HCT116 (cell line): Measurements from ENCODE around the gene SHMT1. TPM values are rescaled to one million over a fixed set of nuclear protein-coding genes. Genes with fewer than 3 reads are reported as not detected.
"Not testable (repeated sequence)": the region's sequence is repeated elsewhere in the genome, so short reads cannot be mapped to it uniquely, and the experiment has no call there.

Experiments used
- ATAC-seq: fragments of 200-7000 bp; cut with Tn5 transposase; 2 replicates; pipeline ENCODE4 v1.9.1; 2020; ENCODE audit warnings: mild to moderate bottlenecking, moderate library complexity
- BruUV-seq: library from RNA; stranded (reverse); fragments of 400-500 nt; replicated peaks from 2 replicates; lab custom pipeline; 2021; lab: Mats Ljungman, UMichigan
- CTCF ChIA-PET: fragments of 300-600 bp; sonication (Branson Sonifier 250); formaldehyde crosslinking; loops from one replicate; lab custom pipeline; 2021; ENCODE audit warnings: antibody characterized with exemption; lab: Charles Lee
- POLR2A ChIA-PET: fragments of 300-600, 350-600 bp; sonication (Branson Sonifier 250); formaldehyde crosslinking; loops from one replicate; lab custom pipeline; 2021; ENCODE audit warnings: antibody characterized with exemption; lab: Charles Lee
- RAD21 ChIA-PET, 2 experiments: fragments of 300-600 bp; sonication (Branson Sonifier 250); formaldehyde crosslinking; loops; one replicate each; lab custom pipeline; 2023; ENCODE audit warnings: low total read pairs in 2 of 2; ENCODE audit not compliant: uncharacterized antibody in 2 of 2, unreplicated experiment in 2 of 2, low non-redundant PET in 1 of 2; lab: Charles Lee
- DNase-seq: peaks from one replicate; pipeline ENCODE4 v3.0.0-alpha.2; 2010; ENCODE audit warnings: low read depth, low spot score
- H2AFZ ChIP-seq: fragments of 200-600 bp; shearing (Covaris generic), sonication (generic); 2 replicates; pipeline ENCODE4 v1.6.1; 2017; ENCODE audit warnings: low read depth, mixed run types, mixed read lengths, antibody characterized with exemption, low read length; ENCODE audit not compliant: poor library complexity, severe bottlenecking
- H3K27ac ChIP-seq: 2 replicates; pipeline ENCODE4 v1.5.1; 2012; ENCODE audit warnings: low read depth, low read length
- H3K27me3 ChIP-seq: fragments of 200-600 bp; sonication (generic); 2 replicates; pipeline ENCODE4 v1.6.1; 2016; ENCODE audit warnings: mixed run types, low read length, mixed read lengths; ENCODE audit not compliant: insufficient read depth
- H3K36me3 ChIP-seq, 2 experiments: fragments of 200-500 bp in 1 of 2; fragments of 200-600 bp in 1 of 2; sonication (Bioruptor generic) in 1 of 2; sonication (generic) in 1 of 2; 2 replicates each; pipeline versions ENCODE4 v1.5.1 to v1.6.1; 2014 to 2016; ENCODE audit warnings: low read length in 2 of 2, inconsistent platforms in 1 of 2, mixed read lengths in 1 of 2, mixed run types in 1 of 2; ENCODE audit not compliant: insufficient read depth in 2 of 2, control insufficient read depth in 1 of 2
- H3K4me1 ChIP-seq, 2 experiments: fragments of 200-600 bp in 1 of 2; sonication (generic) in 1 of 2; 2 replicates each; pipeline versions ENCODE4 v1.5.1 to v1.6.1; 2012 to 2017; ENCODE audit warnings: low read length in 2 of 2, inconsistent platforms in 1 of 2, mild to moderate bottlenecking in 1 of 2, mixed read lengths in 1 of 2, mixed run types in 1 of 2, moderate library complexity in 1 of 2; ENCODE audit not compliant: insufficient read depth in 2 of 2, control insufficient read depth in 1 of 2
- H3K4me2 ChIP-seq: fragments of 200-600 bp; sonication (generic); 2 replicates; pipeline ENCODE4 v1.6.1; 2017; ENCODE audit warnings: mixed run types, low read length, mixed read lengths
- H3K4me3 ChIP-seq, 2 experiments: fragments of 200-600 bp in 1 of 2; sonication (generic) in 1 of 2; replicated peaks in 1 of 2; 2 replicates each; pipeline ENCODE4 v1.5.1; 2011 to 2016; ENCODE audit warnings: low read length in 2 of 2, control low read depth in 1 of 2, low read depth in 1 of 2, mild to moderate bottlenecking in 1 of 2, mixed read lengths in 1 of 2, mixed run types in 1 of 2
- H3K79me2 ChIP-seq: fragments of 200-600 bp; sonication (generic); 2 replicates; pipeline ENCODE4 v1.6.1; 2017; ENCODE audit warnings: mild to moderate bottlenecking, mixed run types, low read length, moderate library complexity, mixed read lengths; ENCODE audit not compliant: insufficient read depth
- H3K9ac ChIP-seq: fragments of 200-600 bp; sonication (generic); 2 replicates; pipeline ENCODE4 v1.6.1; 2016; ENCODE audit warnings: low read length, mixed read lengths
- H3K9me2 ChIP-seq: fragments of 200-600 bp; sonication (generic), shearing (Covaris generic); 2 replicates; pipeline ENCODE4 v1.6.1; 2017; ENCODE audit warnings: mixed run types, mild to moderate bottlenecking, moderate library complexity; ENCODE audit not compliant: insufficient read depth
- H3K9me3 ChIP-seq, 2 experiments: fragments of 200-500 bp in 1 of 2; fragments of 200-600 bp in 1 of 2; sonication (Bioruptor generic) in 1 of 2; sonication (generic) in 1 of 2; 2 replicates each; pipeline ENCODE4 v1.6.1; 2014 to 2017; ENCODE audit warnings: low read length in 2 of 2, mixed read lengths in 2 of 2, inconsistent platforms in 1 of 2, low read depth in 1 of 2, mild to moderate bottlenecking in 1 of 2, mixed run types in 1 of 2, moderate library complexity in 1 of 2; ENCODE audit not compliant: control insufficient read depth in 1 of 2, insufficient read depth in 1 of 2
- H4K20me1 ChIP-seq: fragments of 200-600 bp; sonication (generic), shearing (Covaris generic); 2 replicates; pipeline ENCODE4 v1.6.1; 2017; ENCODE audit warnings: mixed run types, mild to moderate bottlenecking, moderate library complexity; ENCODE audit not compliant: insufficient read depth
- intact Hi-C: fragments of 100-400 bp; cut with micrococcal nuclease; formaldehyde crosslinking; loops from 2 replicates; pipeline ENCODE4 v1.10.0; 2022
- total RNA-seq: library from RNA; stranded (reverse); gene quantifications from one replicate; pipeline ENCODE4 v1.2.1, GENCODE V29; 2021; ENCODE audit not compliant: unreplicated experiment

The SHMT1 gene
- total RNA-seq, 1 experiment from 2014 or later: 46.5 TPM

- H3K9me3 ChIP-seq, intact Hi-C loops, H3K9me2 ChIP-seq, ATAC-seq, H4K20me1 ChIP-seq, CTCF ChIA-PET, POLR2A ChIA-PET, H3K79me2 ChIP-seq, H3K27me3 ChIP-seq, H3K4me1 ChIP-seq, H2AFZ ChIP-seq, H3K9ac ChIP-seq, DNase-seq, H3K4me2 ChIP-seq, H3K27ac ChIP-seq, RAD21 ChIA-PET, BruUV-seq, H3K36me3 ChIP-seq, H3K4me3 ChIP-seq: not testable (repeated sequence)
Measured at GRCh38 chr17:18409321-18409720, 46.0 kb upstream of the SHMT1 start.

- CTCF ChIA-PET, ATAC-seq: not testable (repeated sequence)
Measured at GRCh38 chr17:18408906-18409305, 45.6 kb upstream of the SHMT1 start.

DNA sequence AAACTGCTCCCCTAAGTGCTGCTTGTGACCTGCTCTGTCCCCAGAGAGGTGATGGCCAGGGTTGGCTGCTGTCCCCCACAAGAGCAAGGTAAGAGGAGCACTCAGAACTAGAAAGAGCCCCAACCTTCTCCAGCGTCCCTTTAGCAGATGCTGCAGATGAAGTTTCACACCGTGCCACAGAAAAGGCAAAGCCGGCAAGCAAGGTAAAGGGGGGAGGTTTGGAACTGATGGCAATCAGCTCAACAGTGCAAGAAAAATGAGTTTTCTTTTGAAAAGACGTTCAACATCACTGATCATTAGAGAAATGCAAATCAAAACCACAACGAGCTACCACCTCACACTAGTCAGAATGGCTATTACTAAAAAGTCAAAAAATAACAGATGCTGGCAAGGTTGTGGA, 40.3 kb upstream of the SHMT1 start:
- H3K36me3 ChIP-seq, H3K27ac ChIP-seq, CTCF ChIA-PET, H3K4me2 ChIP-seq, intact Hi-C loops, ATAC-seq, H3K79me2 ChIP-seq, H3K4me3 ChIP-seq, DNase-seq, H3K27me3 ChIP-seq, H3K9ac ChIP-seq, BruUV-seq, H3K4me1 ChIP-seq, POLR2A ChIA-PET, H2AFZ ChIP-seq, H4K20me1 ChIP-seq, RAD21 ChIA-PET, H3K9me3 ChIP-seq, H3K9me2 ChIP-seq: not testable (repeated sequence)

More at GRCh38 chr17:18408906-18409305, 45.6 kb upstream of the SHMT1 start:
- H3K79me2 ChIP-seq, H4K20me1 ChIP-seq, RAD21 ChIA-PET, DNase-seq, H3K9me2 ChIP-seq, H3K27ac ChIP-seq, H3K4me3 ChIP-seq, intact Hi-C loops, H2AFZ ChIP-seq, BruUV-seq, H3K4me2 ChIP-seq, H3K27me3 ChIP-seq, H3K4me1 ChIP-seq, H3K9me3 ChIP-seq, H3K9ac ChIP-seq, H3K36me3 ChIP-seq, POLR2A ChIA-PET: not testable (repeated sequence)

DNA sequence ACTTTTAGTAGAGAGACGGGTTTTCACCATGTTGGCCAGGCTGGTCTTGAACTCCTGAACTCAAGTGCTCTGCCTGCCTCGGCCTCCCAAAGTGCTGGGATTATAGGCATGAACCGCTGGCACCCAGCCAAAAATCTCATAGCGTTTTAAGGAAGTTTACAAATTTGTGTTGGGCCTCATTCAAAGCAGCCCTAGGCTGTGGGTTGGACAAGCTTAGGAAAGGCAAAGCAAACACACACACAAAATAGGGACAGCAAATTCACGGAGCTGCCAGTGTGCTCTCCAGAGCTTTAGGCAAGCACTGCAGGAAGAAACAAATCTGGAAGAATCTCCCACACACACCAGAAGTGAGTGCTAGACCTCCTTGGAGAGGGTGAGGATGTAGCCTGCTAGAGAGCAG, 39.8 kb upstream of the SHMT1 start:
- H3K9me3 ChIP-seq, POLR2A ChIA-PET, H3K9ac ChIP-seq, H3K4me2 ChIP-seq, BruUV-seq, DNase-seq, H4K20me1 ChIP-seq, H3K27ac ChIP-seq, CTCF ChIA-PET, H3K79me2 ChIP-seq, ATAC-seq, intact Hi-C loops, H2AFZ ChIP-seq, H3K27me3 ChIP-seq, H3K36me3 ChIP-seq, RAD21 ChIA-PET, H3K9me2 ChIP-seq, H3K4me3 ChIP-seq, H3K4me1 ChIP-seq: not testable (repeated sequence)
